ENCODE measurements around the gene MAGT1.
A peak's percentile ranks its signal among the peaks of the same experiment; 100 is the strongest.

MAGT1 gene

GRCh38 chrX:77900688-77901087 lies 5.5 kb upstream of the MAGT1 start:
- ATAC-seq, result no peak
- TF ChIP-seq ZNF565 (CRISPR knock-in tag; conservative IDR thresholded peaks at IDR 0.05; ENCODE audit: low read depth), result no peak
- TF ChIP-seq BACH2 (CRISPR knock-in tag; IDR thresholded peaks at IDR 0.05; ENCODE audit: borderline replicate concordance), result no peak
- TF ChIP-seq, protein P1, sequence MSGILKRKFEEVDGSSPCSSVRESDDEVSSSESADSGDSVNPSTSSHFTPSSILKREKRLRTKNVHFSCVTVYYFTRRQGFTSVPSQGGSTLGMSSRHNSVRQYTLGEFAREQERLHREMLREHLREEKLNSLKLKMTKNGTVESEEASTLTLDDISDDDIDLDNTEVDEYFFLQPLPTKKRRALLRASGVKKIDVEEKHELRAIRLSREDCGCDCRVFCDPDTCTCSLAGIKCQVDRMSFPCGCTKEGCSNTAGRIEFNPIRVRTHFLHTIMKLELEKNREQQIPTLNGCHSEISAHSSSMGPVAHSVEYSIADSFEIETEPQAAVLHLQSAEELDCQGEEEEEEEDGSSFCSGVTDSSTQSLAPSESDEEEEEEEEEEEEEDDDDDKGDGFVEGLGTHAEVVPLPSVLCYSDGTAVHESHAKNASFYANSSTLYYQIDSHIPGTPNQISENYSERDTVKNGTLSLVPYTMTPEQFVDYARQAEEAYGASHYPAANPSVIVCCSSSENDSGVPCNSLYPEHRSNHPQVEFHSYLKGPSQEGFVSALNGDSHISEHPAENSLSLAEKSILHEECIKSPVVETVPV (CRISPR knock-in tag; IDR thresholded peaks at IDR 0.05), result no peak
- no peak for TF ChIP-seq ESRRG (CRISPR knock-in tag; IDR thresholded peaks at IDR 0.05)
- TF ChIP-seq POU6F1 (CRISPR knock-in tag; IDR thresholded peaks at IDR 0.05; ENCODE audit: borderline replicate concordance, low read depth), result no peak
- TF ChIP-seq ZNF70 (CRISPR knock-in tag; IDR thresholded peaks at IDR 0.05), result no peak
- no peak for TF ChIP-seq ISL1 (CRISPR knock-in tag; IDR thresholded peaks at IDR 0.05)
- no peak for TF ChIP-seq TOX (CRISPR knock-in tag; IDR thresholded peaks at IDR 0.05; ENCODE audit: borderline replicate concordance)
- TF ChIP-seq, protein P2, sequence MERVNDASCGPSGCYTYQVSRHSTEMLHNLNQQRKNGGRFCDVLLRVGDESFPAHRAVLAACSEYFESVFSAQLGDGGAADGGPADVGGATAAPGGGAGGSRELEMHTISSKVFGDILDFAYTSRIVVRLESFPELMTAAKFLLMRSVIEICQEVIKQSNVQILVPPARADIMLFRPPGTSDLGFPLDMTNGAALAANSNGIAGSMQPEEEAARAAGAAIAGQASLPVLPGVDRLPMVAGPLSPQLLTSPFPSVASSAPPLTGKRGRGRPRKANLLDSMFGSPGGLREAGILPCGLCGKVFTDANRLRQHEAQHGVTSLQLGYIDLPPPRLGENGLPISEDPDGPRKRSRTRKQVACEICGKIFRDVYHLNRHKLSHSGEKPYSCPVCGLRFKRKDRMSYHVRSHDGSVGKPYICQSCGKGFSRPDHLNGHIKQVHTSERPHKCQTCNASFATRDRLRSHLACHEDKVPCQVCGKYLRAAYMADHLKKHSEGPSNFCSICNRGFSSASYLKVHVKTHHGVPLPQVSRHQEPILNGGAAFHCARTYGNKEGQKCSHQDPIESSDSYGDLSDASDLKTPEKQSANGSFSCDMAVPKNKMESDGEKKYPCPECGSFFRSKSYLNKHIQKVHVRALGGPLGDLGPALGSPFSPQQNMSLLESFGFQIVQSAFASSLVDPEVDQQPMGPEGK (CRISPR knock-in tag; IDR thresholded peaks at IDR 0.05; ENCODE audit: borderline replicate concordance), result no peak
- TF ChIP-seq GLIS3 (CRISPR knock-in tag; IDR thresholded peaks at IDR 0.05), result no peak
- TF ChIP-seq OSR1 (CRISPR knock-in tag; IDR thresholded peaks at IDR 0.05), result no peak
- TF ChIP-seq, protein P3, sequence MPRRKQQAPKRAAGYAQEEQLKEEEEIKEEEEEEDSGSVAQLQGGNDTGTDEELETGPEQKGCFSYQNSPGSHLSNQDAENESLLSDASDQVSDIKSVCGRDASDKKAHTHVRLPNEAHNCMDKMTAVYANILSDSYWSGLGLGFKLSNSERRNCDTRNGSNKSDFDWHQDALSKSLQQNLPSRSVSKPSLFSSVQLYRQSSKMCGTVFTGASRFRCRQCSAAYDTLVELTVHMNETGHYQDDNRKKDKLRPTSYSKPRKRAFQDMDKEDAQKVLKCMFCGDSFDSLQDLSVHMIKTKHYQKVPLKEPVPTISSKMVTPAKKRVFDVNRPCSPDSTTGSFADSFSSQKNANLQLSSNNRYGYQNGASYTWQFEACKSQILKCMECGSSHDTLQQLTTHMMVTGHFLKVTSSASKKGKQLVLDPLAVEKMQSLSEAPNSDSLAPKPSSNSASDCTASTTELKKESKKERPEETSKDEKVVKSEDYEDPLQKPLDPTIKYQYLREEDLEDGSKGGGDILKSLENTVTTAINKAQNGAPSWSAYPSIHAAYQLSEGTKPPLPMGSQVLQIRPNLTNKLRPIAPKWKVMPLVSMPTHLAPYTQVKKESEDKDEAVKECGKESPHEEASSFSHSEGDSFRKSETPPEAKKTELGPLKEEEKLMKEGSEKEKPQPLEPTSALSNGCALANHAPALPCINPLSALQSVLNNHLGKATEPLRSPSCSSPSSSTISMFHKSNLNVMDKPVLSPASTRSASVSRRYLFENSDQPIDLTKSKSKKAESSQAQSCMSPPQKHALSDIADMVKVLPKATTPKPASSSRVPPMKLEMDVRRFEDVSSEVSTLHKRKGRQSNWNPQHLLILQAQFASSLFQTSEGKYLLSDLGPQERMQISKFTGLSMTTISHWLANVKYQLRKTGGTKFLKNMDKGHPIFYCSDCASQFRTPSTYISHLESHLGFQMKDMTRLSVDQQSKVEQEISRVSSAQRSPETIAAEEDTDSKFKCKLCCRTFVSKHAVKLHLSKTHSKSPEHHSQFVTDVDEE (CRISPR knock-in tag; IDR thresholded peaks at IDR 0.05), result no peak
- TF ChIP-seq ARNTL (CRISPR knock-in tag; IDR thresholded peaks at IDR 0.05; ENCODE audit: borderline replicate concordance, low read depth), result no peak
- TF ChIP-seq CREB5 (CRISPR knock-in tag; IDR thresholded peaks at IDR 0.05; ENCODE audit: low read depth), result no peak
- no peak for TF ChIP-seq TCF4 (CRISPR knock-in tag; IDR thresholded peaks at IDR 0.05; ENCODE audit: borderline replicate concordance)
- TF ChIP-seq SNAI2 (CRISPR knock-in tag; IDR thresholded peaks at IDR 0.05), result no peak
- no peak for TF ChIP-seq PPARA (CRISPR knock-in tag; IDR thresholded peaks at IDR 0.05; ENCODE audit: borderline replicate concordance)
- TF ChIP-seq ZFP30 (CRISPR knock-in tag; IDR thresholded peaks at IDR 0.05), result no peak
- TF ChIP-seq ZC3H10 (CRISPR knock-in tag; IDR thresholded peaks at IDR 0.05), result no peak

- TF ChIP-seq OSR1 (CRISPR knock-in tag; IDR thresholded peaks at IDR 0.05) (no peak), ZFP30 (CRISPR knock-in tag; IDR thresholded peaks at IDR 0.05) (no peak), ARNTL (CRISPR knock-in tag; IDR thresholded peaks at IDR 0.05; ENCODE audit: borderline replicate concordance, low read depth) (no peak), BACH2 (CRISPR knock-in tag; IDR thresholded peaks at IDR 0.05; ENCODE audit: borderline replicate concordance) (no peak), ESRRG (CRISPR knock-in tag; IDR thresholded peaks at IDR 0.05) (no peak), CREB5 (CRISPR knock-in tag; IDR thresholded peaks at IDR 0.05; ENCODE audit: low read depth) (no peak), ISL1 (CRISPR knock-in tag; IDR thresholded peaks at IDR 0.05) (no peak), TOX (CRISPR knock-in tag; IDR thresholded peaks at IDR 0.05; ENCODE audit: borderline replicate concordance) (no peak), TCF4 (CRISPR knock-in tag; IDR thresholded peaks at IDR 0.05; ENCODE audit: borderline replicate concordance) (no peak)
- TF ChIP-seq, protein P1 (CRISPR knock-in tag; IDR thresholded peaks at IDR 0.05), result no peak
- ATAC-seq, result peak; percentile 78
Observed at GRCh38 chrX:77899081-77899828, 4.0 kb upstream of the MAGT1 start, which contains the start of gene COX7B. TSS of gene COX7B (plus strand) at chrX:77899468. CDS start at chrX:77899554, 86 bp downstream.
